H9 (cell line): ENCODE measurements around the gene ANKRD28. TPM values are rescaled to one million over a fixed set of nuclear protein-coding genes. Genes with fewer than 3 reads are reported as not detected.

Experiments
- DNase-seq: peaks from one replicate; pipeline ENCODE4 v3.0.0-alpha.2; 2017
- H2AFZ ChIP-seq: one replicate; pipeline ENCODE4 v1.6.1; 2013; ENCODE audit warnings: mild to moderate bottlenecking, low read length, control low read depth, moderate library complexity
- H2AK5ac ChIP-seq: 2 replicates; pipeline ENCODE4 v1.6.1; 2013; ENCODE audit warnings: low read length, control low read depth, mixed read lengths; ENCODE audit not compliant: insufficient read length
- H2BK120ac ChIP-seq: one replicate; pipeline ENCODE4 v1.6.1; 2013; ENCODE audit warnings: low read depth, mild to moderate bottlenecking, low read length, control low read depth, inconsistent platforms; ENCODE audit not compliant: poor library complexity, severe bottlenecking
- H2BK12ac ChIP-seq: 2 replicates; pipeline ENCODE4 v1.6.1; 2013; ENCODE audit warnings: low read length, control low read depth, mixed read lengths, low read depth; ENCODE audit not compliant: insufficient read length
- H2BK15ac ChIP-seq: 2 replicates; pipeline ENCODE4 v1.6.1; 2013; ENCODE audit warnings: low read depth, low read length, control low read depth
- H2BK20ac ChIP-seq: one replicate; pipeline ENCODE4 v1.6.1; 2013; ENCODE audit warnings: low read depth, mild to moderate bottlenecking, low read length, control low read depth, inconsistent platforms; ENCODE audit not compliant: poor library complexity, severe bottlenecking
- H2BK5ac ChIP-seq: 2 replicates; pipeline ENCODE4 v1.6.1; 2013; ENCODE audit warnings: low read length, control low read depth, mixed read lengths; ENCODE audit not compliant: insufficient read length
- H3K14ac ChIP-seq: 2 replicates; pipeline ENCODE4 v1.6.1; 2013; ENCODE audit warnings: low read length, control low read depth; ENCODE audit not compliant: insufficient read depth
- H3K18ac ChIP-seq: 2 replicates; pipeline ENCODE4 v1.6.1; 2013; ENCODE audit warnings: low read depth, mild to moderate bottlenecking, mixed read lengths, low read length, control low read depth; ENCODE audit not compliant: insufficient read length
- H3K23ac ChIP-seq: 2 replicates; pipeline ENCODE4 v1.6.1; 2013; ENCODE audit warnings: low read length, control low read depth, mixed read lengths, low read depth; ENCODE audit not compliant: insufficient read length
- H3K23me2 ChIP-seq: 2 replicates; pipeline ENCODE4 v1.6.1; 2013; ENCODE audit warnings: low read depth, mild to moderate bottlenecking, mixed read lengths, low read length, control low read depth; ENCODE audit not compliant: insufficient read length, poor library complexity, severe bottlenecking
- H3K27ac ChIP-seq: 2 replicates; pipeline ENCODE4 v1.5.1; 2013; ENCODE audit warnings: low read length, control low read depth, mixed read lengths, low read depth; ENCODE audit not compliant: insufficient read length
- H3K27me3 ChIP-seq: 2 replicates; pipeline ENCODE4 v1.6.1; 2013; ENCODE audit warnings: low read length, control low read depth, inconsistent platforms; ENCODE audit not compliant: insufficient read depth
- H3K4ac ChIP-seq: 2 replicates; pipeline ENCODE4 v1.6.1; 2013; ENCODE audit warnings: low read depth, mild to moderate bottlenecking, control low read depth, inconsistent platforms, low read length, moderate library complexity
- H3K4me1 ChIP-seq: 2 replicates; pipeline ENCODE4 v1.6.1; 2013; ENCODE audit warnings: low read length, control low read depth, inconsistent platforms; ENCODE audit not compliant: insufficient read depth
- H3K4me2 ChIP-seq: 2 replicates; pipeline ENCODE4 v1.6.1; 2013; ENCODE audit warnings: low read length, control low read depth, mixed read lengths; ENCODE audit not compliant: insufficient read length, insufficient read depth
- H3K56ac ChIP-seq: 2 replicates; pipeline ENCODE4 v1.6.1; 2013; ENCODE audit warnings: low read depth, mild to moderate bottlenecking, mixed read lengths, low read length, control low read depth; ENCODE audit not compliant: insufficient read length
- H3K79me1 ChIP-seq: 2 replicates; pipeline ENCODE4 v1.6.1; 2013; ENCODE audit warnings: low read depth, mild to moderate bottlenecking, moderate library complexity, low read length, control low read depth, inconsistent platforms; ENCODE audit not compliant: insufficient read depth, poor library complexity, severe bottlenecking
- H3K79me2 ChIP-seq: 2 replicates; pipeline ENCODE4 v1.6.1; 2013; ENCODE audit warnings: low read length, control low read depth, inconsistent platforms; ENCODE audit not compliant: insufficient read depth
- H3K9ac ChIP-seq: 2 replicates; pipeline ENCODE4 v1.6.1; 2013; ENCODE audit warnings: low read length, control low read depth, mixed read lengths; ENCODE audit not compliant: insufficient read length; ENCODE audit errors: extremely low read depth
- H3K9me3 ChIP-seq: one replicate; pipeline ENCODE4 v1.6.1; 2013; ENCODE audit warnings: low read depth, low read length, inconsistent platforms; ENCODE audit not compliant: control insufficient read depth
- H3T11ph ChIP-seq: one replicate; pipeline ENCODE4 v1.6.1; 2013; ENCODE audit warnings: mild to moderate bottlenecking, low read length, control low read depth, inconsistent platforms
- H4K20me1 ChIP-seq: one replicate; pipeline ENCODE4 v1.6.1; 2013; ENCODE audit not compliant: control insufficient read depth, insufficient read length, insufficient read depth
- H4K5ac ChIP-seq: 2 replicates; pipeline ENCODE4 v1.6.1; 2013; ENCODE audit warnings: low read depth, mild to moderate bottlenecking, mixed read lengths, low read length, control low read depth; ENCODE audit not compliant: insufficient read length
- H4K8ac ChIP-seq: replicated peaks from 2 replicates; pipeline ENCODE4 v1.6.1; 2013; ENCODE audit warnings: low read length, control low read depth, mixed read lengths, low read depth; ENCODE audit not compliant: insufficient read length
- H4K91ac ChIP-seq: 2 replicates; pipeline ENCODE4 v1.6.1; 2013; ENCODE audit warnings: low read depth, mild to moderate bottlenecking, moderate library complexity, mixed read lengths, low read length, control low read depth; ENCODE audit not compliant: insufficient read length
- H3K27ac Mint-ChIP-seq, 3 experiments: 2 replicates in 2 of 3; 3 replicates in 1 of 3; pipeline ENCODE4 v1.8.0; 2020 to 2021; ENCODE audit warnings: mixed read lengths in 3 of 3, mild to moderate bottlenecking in 1 of 3, moderate library complexity in 1 of 3
- H3K27me3 Mint-ChIP-seq: 2 replicates; pipeline ENCODE4 v1.8.0; 2021; ENCODE audit warnings: low read depth, mild to moderate bottlenecking, moderate library complexity, mixed read lengths
- H3K36me3 Mint-ChIP-seq, 3 experiments: 2 replicates in 2 of 3; 3 replicates in 1 of 3; pipeline ENCODE4 v1.8.0; 2020 to 2021; ENCODE audit warnings: low read depth in 3 of 3, mixed read lengths in 3 of 3; ENCODE audit not compliant: insufficient read depth in 1 of 3
- H3K4me1 Mint-ChIP-seq, 2 experiments: 2 replicates each; pipeline ENCODE4 v1.8.0; 2020; ENCODE audit warnings: mixed read lengths in 2 of 2
- H3K4me3 Mint-ChIP-seq, 2 experiments: 2 replicates in 1 of 2; 3 replicates in 1 of 2; pipeline ENCODE4 v1.8.0; 2020 to 2021; ENCODE audit warnings: mild to moderate bottlenecking in 2 of 2, mixed read lengths in 2 of 2, moderate library complexity in 1 of 2
- H3K9me3 Mint-ChIP-seq, 2 experiments: 2 replicates in 1 of 2; 3 replicates in 1 of 2; pipeline ENCODE4 v1.8.0; 2020; ENCODE audit warnings: mild to moderate bottlenecking in 2 of 2, mixed read lengths in 2 of 2, moderate library complexity in 1 of 2
- total RNA-seq: library from RNA; stranded (reverse); gene quantifications from 2 replicates; pipeline ENCODE4 v1.2.1, GENCODE V29; 2021
- TF ChIP-seq, protein P1 (sequence below): fragments of 200-600 bp; sonication (generic); conservative IDR thresholded peaks from 3 replicates; pipeline ENCODE4 v1.8.0; 2021; ENCODE audit warnings: antibody characterized with exemption, mild to moderate bottlenecking

ANKRD28 gene
- total RNA-seq, 1 experiment from 2014 or later = 59.0 TPM

DNA sequence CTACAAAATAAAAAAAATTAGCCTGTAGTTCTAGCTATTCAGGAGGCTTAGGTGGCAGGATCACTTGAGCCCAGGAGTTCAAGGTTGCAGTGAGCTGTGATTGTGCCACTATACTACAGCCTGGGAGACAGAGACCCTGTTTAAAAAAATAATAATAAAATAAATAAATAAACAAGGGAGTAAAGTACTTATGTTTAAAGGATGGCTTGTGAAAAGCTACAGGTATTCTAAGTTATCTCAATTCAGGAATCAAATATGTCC is 74.2 kb downstream of the ANKRD28 start:
- H3K23me2 ChIP-seq = no peaks in the 10 kb centered on the region
- H2AFZ ChIP-seq = no peak overlapping the region
- H2BK12ac ChIP-seq = no peak overlapping the region
- H3K79me1 ChIP-seq = no peaks in the 10 kb centered on the region
- H3K27ac ChIP-seq = no peak overlapping the region
- no peak overlapping the region for H2BK20ac ChIP-seq
- H4K5ac ChIP-seq = no peak overlapping the region
- H3K56ac ChIP-seq = no peak overlapping the region
- no peak overlapping the region for H2BK15ac ChIP-seq
- Mint-ChIP-seq H3K4me3 (no peak overlapping the region), H3K27me3 (no peaks in the 10 kb centered on the region), H3K36me3 (peaks cover 6 to 41% (median 23%) of the 10 kb centered on the region in 3 experiments), H3K4me1 (peaks cover 6 to 11% of the 10 kb centered on the region in 2 experiments), H3K9me3 (no peaks in the 10 kb centered on the region), H3K27ac (no peak overlapping the region)
- no peak overlapping the region for H2BK120ac ChIP-seq
- no peaks in the 10 kb centered on the region for H3K79me2 ChIP-seq
- H3K23ac ChIP-seq = no peak overlapping the region
- no peak overlapping the region for H3K14ac ChIP-seq
- no peaks in the 10 kb centered on the region for H4K20me1 ChIP-seq
- no peak overlapping the region for H3K9ac ChIP-seq
- no peak overlapping the region for H4K8ac ChIP-seq
- no peak for DNase-seq
- H2BK5ac ChIP-seq = no peak overlapping the region
- H4K91ac ChIP-seq = no peak overlapping the region
- no peaks in the 10 kb centered on the region for H3K27me3 ChIP-seq
- TF ChIP-seq, protein P1, sequence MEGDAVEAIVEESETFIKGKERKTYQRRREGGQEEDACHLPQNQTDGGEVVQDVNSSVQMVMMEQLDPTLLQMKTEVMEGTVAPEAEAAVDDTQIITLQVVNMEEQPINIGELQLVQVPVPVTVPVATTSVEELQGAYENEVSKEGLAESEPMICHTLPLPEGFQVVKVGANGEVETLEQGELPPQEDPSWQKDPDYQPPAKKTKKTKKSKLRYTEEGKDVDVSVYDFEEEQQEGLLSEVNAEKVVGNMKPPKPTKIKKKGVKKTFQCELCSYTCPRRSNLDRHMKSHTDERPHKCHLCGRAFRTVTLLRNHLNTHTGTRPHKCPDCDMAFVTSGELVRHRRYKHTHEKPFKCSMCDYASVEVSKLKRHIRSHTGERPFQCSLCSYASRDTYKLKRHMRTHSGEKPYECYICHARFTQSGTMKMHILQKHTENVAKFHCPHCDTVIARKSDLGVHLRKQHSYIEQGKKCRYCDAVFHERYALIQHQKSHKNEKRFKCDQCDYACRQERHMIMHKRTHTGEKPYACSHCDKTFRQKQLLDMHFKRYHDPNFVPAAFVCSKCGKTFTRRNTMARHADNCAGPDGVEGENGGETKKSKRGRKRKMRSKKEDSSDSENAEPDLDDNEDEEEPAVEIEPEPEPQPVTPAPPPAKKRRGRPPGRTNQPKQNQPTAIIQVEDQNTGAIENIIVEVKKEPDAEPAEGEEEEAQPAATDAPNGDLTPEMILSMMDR = no peak
- no peak overlapping the region for H3T11ph ChIP-seq
- no peak overlapping the region for H3K4me2 ChIP-seq
- no peaks in the 10 kb centered on the region for H3K4me1 ChIP-seq
- H3K9me3 ChIP-seq = no peaks in the 10 kb centered on the region
- no peak overlapping the region for H2AK5ac ChIP-seq
- H3K18ac ChIP-seq = no peak overlapping the region
- no peak overlapping the region for H3K4ac ChIP-seq
